B cell (primary cell): ENCODE results near the gene CFAP20DC. TPM values are rescaled to one million over a fixed set of nuclear protein-coding genes. Genes with fewer than 3 reads are reported as not detected.
"Not testable (repeated sequence)": the region's sequence is repeated elsewhere in the genome, so short reads cannot be mapped to it uniquely, and the experiment has no call there.

Experiments used
- ATAC-seq: fragments of 200-7000 bp; cut with Tn5 transposase; one replicate; pipeline ENCODE4 v1.10.0; 2021; ENCODE audit warnings: low read depth, mild to moderate bottlenecking, moderate number of reproducible peaks, moderate library complexity
- CTCF ChIA-PET: fragments of 350-600 bp; sonication (Branson Sonifier 250); formaldehyde crosslinking; loops from one replicate; lab custom pipeline; 2021; ENCODE audit warnings: antibody characterized with exemption, inconsistent platforms; lab: Charles Lee
- POLR2A ChIA-PET: fragments of 350-600 bp; sonication (Branson Sonifier 250); formaldehyde crosslinking; loops from one replicate; lab custom pipeline; 2021; ENCODE audit warnings: antibody characterized with exemption; lab: Charles Lee
- DNase-seq: peaks from one replicate; pipeline ENCODE4 v3.0.0; 2013
- H2AFZ ChIP-seq: 2 replicates; pipeline ENCODE4 v1.6.1; 2012; ENCODE audit warnings: mild to moderate bottlenecking, low read depth, low read length; ENCODE audit not compliant: insufficient read depth, poor library complexity, severe bottlenecking
- H3K27ac ChIP-seq, 2 donors: 1 replicate in 1 of 2; 2 replicates in 1 of 2; pipeline ENCODE4 v1.5.1; 2012 to 2013; ENCODE audit warnings: low read length in 2 of 2, mild to moderate bottlenecking in 2 of 2, moderate library complexity in 1 of 2
- H3K27me3 ChIP-seq, 4 experiments: fragments of 200-600 bp in 1 of 4; sonication (generic) in 1 of 4; replicated peaks in 1 of 4; 1 replicate in 2 of 4; 2 replicates in 2 of 4; pipeline versions ENCODE4 v1.6.1 to v1.7.0; 2013 to 2016; ENCODE audit warnings: low read length in 3 of 4, mild to moderate bottlenecking in 2 of 4, mixed read lengths in 1 of 4, moderate library complexity in 1 of 4; ENCODE audit not compliant: insufficient read depth in 4 of 4, control insufficient read depth in 3 of 4; ENCODE audit errors: control extremely low read depth in 1 of 4
- H3K36me3 ChIP-seq, 2 experiments: replicated peaks in 1 of 2; 1 replicate in 1 of 2; 2 replicates in 1 of 2; pipeline versions ENCODE4 v1.6.1 to v1.7.1; 2013; ENCODE audit warnings: low read length in 1 of 2; ENCODE audit not compliant: insufficient read depth in 2 of 2, control insufficient read depth in 1 of 2; ENCODE audit errors: control extremely low read depth in 1 of 2, extremely low read depth in 1 of 2
- H3K4me1 ChIP-seq, 2 donors: fragments of 200-600 bp in 1 of 2; sonication (generic) in 1 of 2; 1 replicate in 1 of 2; 2 replicates in 1 of 2; pipeline versions ENCODE4 v1.5.1 to v1.6.1; 2013 to 2017; ENCODE audit warnings: low read length in 2 of 2; ENCODE audit not compliant: control insufficient read depth in 2 of 2, insufficient read depth in 2 of 2
- H3K4me2 ChIP-seq: replicated peaks from 2 replicates; pipeline ENCODE3; 2012; ENCODE audit warnings: mild to moderate bottlenecking, low read depth, low read length; ENCODE audit not compliant: poor library complexity, severe bottlenecking
- H3K4me3 ChIP-seq, 5 experiments: fragments of 200-600 bp in 1 of 5; sonication (generic) in 1 of 5; 1 replicate in 3 of 5; 2 replicates in 2 of 5; pipeline versions ENCODE4 v1.5.1 to v1.7.0; 2011 to 2016; ENCODE audit warnings: low read length in 4 of 5, mild to moderate bottlenecking in 4 of 5, low read depth in 2 of 5, control low read depth in 1 of 5, moderate library complexity in 1 of 5; ENCODE audit not compliant: insufficient read depth in 1 of 5; ENCODE audit errors: control extremely low read depth in 1 of 5, extremely low read depth in 1 of 5
- H3K79me2 ChIP-seq: fragments of 200-600 bp; sonication (generic); one replicate; pipeline ENCODE4 v1.6.0; 2016; ENCODE audit warnings: low read length; ENCODE audit not compliant: control insufficient read depth, insufficient read depth
- H3K9ac ChIP-seq: fragments of 200-600 bp; sonication (generic); 2 replicates; pipeline ENCODE4 v1.6.1; 2017; ENCODE audit warnings: mild to moderate bottlenecking, low read length, moderate library complexity
- H3K9me3 ChIP-seq, 3 donors: one replicate each; pipeline versions ENCODE4 v1.6.1 to v1.7.1; 2013; ENCODE audit warnings: low read length in 2 of 3; ENCODE audit not compliant: control insufficient read depth in 2 of 3, insufficient read depth in 1 of 3; ENCODE audit errors: control extremely low read depth in 1 of 3
- H4K20me1 ChIP-seq: 2 replicates; pipeline ENCODE4 v1.6.0; 2012; ENCODE audit warnings: mild to moderate bottlenecking, low read length; ENCODE audit not compliant: insufficient read depth, control insufficient read depth, poor library complexity, severe bottlenecking
- H3K27ac Mint-ChIP-seq: one replicate; pipeline ENCODE4 v1.8.0; 2021; ENCODE audit warnings: mixed read lengths
- H3K27me3 Mint-ChIP-seq: one replicate; pipeline ENCODE4 v1.8.0; 2021; ENCODE audit warnings: mixed read lengths
- H3K4me1 Mint-ChIP-seq: one replicate; pipeline ENCODE4 v1.8.0; 2021; ENCODE audit warnings: mixed read lengths
- H3K4me3 Mint-ChIP-seq: one replicate; pipeline ENCODE4 v1.8.0; 2021; ENCODE audit warnings: mixed read lengths
- H3K9me3 Mint-ChIP-seq: one replicate; pipeline ENCODE4 v1.8.0; 2022; ENCODE audit warnings: mixed read lengths; ENCODE audit not compliant: insufficient read depth
- EZH2 ChIP-seq: IDR thresholded peaks from 2 replicates; pipeline ENCODE4 v1.6.1; 2012; ENCODE audit warnings: borderline replicate concordance, low read depth, mild to moderate bottlenecking, moderate library complexity, low read length; ENCODE audit not compliant: insufficient read depth, poor library complexity, severe bottlenecking
- WGBS: methylation state at CpG from one replicate; pipeline ENCODE4 v1.1.5; 2013; ENCODE audit warnings: missing lambda C conversion rate; ENCODE audit not compliant: insufficient coverage; 5-methylcytosine and 5-hydroxymethylcytosine counted together
- intact Hi-C: fragments of 100-400 bp; cut with micrococcal nuclease; formaldehyde crosslinking; loops from one replicate; pipeline ENCODE4 v1.10.0; 2022
- polyA plus RNA-seq: library from polyadenylated mRNA; depleted of rRNA; stranded (reverse); fragments of >200 nt; gene quantifications from 2 replicates; pipeline ENCODE4 v1.2.3, GENCODE V29; 2012
- total RNA-seq, 2 donors: library from RNA; stranded (reverse); fragments of 120-200 nt in 1 of 2; gene quantifications; 1 replicate in 1 of 2; 2 replicates in 1 of 2; pipeline versions ENCODE4 v1.2.3 to v1.2.4, GENCODE V29; 2013 to 2022
- TF ChIP-seq, protein P1 (sequence below): fragments of 200-600 bp; IDR thresholded peaks from one replicate; pipeline ENCODE4 v1.8.0; 2022; ENCODE audit warnings: antibody characterized with exemption, mild to moderate bottlenecking

The CFAP20DC gene
- total and polyA plus RNA-seq, 2 donors (not counting 1 experiment from before 2014, with no cell fraction given) = 0.27 to 1.2 TPM

DNA sequence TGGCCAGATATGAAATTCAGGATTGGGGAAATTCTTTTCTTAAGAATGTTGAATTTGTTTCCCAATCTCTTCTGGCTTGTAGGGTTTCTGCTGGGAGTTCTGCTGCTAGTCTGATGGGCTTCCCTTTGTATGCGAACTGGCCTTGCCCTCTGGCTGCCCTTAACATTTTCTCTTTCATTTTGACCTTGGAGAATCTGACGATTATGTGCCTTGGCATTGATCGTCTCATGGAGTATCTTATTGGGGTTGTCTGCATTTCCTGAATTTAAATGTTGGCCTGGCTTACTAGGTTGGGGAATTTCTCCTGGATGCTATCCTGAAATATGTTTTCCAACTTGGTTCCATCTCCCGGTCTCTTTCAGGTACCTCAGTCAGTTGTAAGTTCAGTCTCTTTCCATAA is 152.2 kb downstream of the CFAP20DC start:
- no peak for ATAC-seq
- Histone ChIP-seq H3K9me3 (peaks cover 0 to 7% (median 5%) of the 10 kb centered on the region in 3 donors), H3K9ac (no peak overlapping the region), H3K36me3 (no peaks in the 10 kb centered on the region), H3K79me2 (no peaks in the 10 kb centered on the region), H3K4me1 (peaks cover 21 to 31% of the 10 kb centered on the region in 2 donors), H3K4me3 (no peak overlapping the region), H4K20me1 (no peaks in the 10 kb centered on the region), H3K4me2 (no peak overlapping the region), H3K27ac (no peak overlapping the region), H3K27me3 (no peaks in the 10 kb centered on the region), H2AFZ (no peak overlapping the region)
- POLR2A ChIA-PET = no interaction called here
- Mint-ChIP-seq H3K4me3 (no peak overlapping the region), H3K9me3 (peaks cover 9% of the 10 kb centered on the region), H3K27me3 (no peaks in the 10 kb centered on the region), H3K4me1 (peaks cover 36% of the 10 kb centered on the region), H3K27ac (no peak overlapping the region)
- CTCF ChIA-PET = no interaction called here
- WGBS = 79% methylated on average over 3 of the region's 4 CpGs
- TF ChIP-seq, protein P1, sequence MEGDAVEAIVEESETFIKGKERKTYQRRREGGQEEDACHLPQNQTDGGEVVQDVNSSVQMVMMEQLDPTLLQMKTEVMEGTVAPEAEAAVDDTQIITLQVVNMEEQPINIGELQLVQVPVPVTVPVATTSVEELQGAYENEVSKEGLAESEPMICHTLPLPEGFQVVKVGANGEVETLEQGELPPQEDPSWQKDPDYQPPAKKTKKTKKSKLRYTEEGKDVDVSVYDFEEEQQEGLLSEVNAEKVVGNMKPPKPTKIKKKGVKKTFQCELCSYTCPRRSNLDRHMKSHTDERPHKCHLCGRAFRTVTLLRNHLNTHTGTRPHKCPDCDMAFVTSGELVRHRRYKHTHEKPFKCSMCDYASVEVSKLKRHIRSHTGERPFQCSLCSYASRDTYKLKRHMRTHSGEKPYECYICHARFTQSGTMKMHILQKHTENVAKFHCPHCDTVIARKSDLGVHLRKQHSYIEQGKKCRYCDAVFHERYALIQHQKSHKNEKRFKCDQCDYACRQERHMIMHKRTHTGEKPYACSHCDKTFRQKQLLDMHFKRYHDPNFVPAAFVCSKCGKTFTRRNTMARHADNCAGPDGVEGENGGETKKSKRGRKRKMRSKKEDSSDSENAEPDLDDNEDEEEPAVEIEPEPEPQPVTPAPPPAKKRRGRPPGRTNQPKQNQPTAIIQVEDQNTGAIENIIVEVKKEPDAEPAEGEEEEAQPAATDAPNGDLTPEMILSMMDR = no peak
- no peak for TF ChIP-seq EZH2
- intact Hi-C loops = no loop called here
- DNase-seq = no peak

DNA sequence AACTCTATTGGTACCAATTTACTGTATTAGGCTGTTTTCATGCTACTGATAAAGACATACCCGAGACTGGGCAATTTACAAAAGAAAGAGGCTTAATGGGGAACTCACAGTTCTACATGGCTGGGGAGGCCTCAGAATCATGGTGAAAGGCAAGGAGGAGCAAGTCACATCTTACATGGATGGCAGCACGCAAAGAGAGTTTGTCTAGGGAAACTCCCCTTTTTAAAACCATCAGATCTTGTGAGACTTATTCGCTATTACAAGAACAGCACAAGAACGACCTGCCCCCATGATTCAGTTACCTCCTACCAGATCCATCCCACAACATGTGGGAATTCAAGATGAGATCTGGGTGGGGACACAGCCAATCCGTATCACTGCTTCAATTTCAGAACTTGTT is 154.1 kb downstream of the CFAP20DC start:
- H3K27ac ChIP-seq, H2AFZ ChIP-seq, H3K9me3 ChIP-seq, DNase-seq, H3K4me3 Mint-ChIP-seq, H3K9me3 Mint-ChIP-seq, H3K27me3 ChIP-seq, H3K27ac Mint-ChIP-seq, H4K20me1 ChIP-seq, H3K9ac ChIP-seq, POLR2A ChIA-PET, CTCF ChIA-PET, H3K4me3 ChIP-seq, intact Hi-C loops, ATAC-seq, H3K79me2 ChIP-seq, H3K4me2 ChIP-seq, H3K27me3 Mint-ChIP-seq, H3K36me3 ChIP-seq: not testable (repeated sequence)
- peaks cover 21 to 31% of the 10 kb centered on the region in 2 donors for H3K4me1 ChIP-seq
- WGBS = 94% methylated on average over 2 of the region's 5 CpGs
- H3K4me1 Mint-ChIP-seq = peaks cover 37% of the 10 kb centered on the region

DNA sequence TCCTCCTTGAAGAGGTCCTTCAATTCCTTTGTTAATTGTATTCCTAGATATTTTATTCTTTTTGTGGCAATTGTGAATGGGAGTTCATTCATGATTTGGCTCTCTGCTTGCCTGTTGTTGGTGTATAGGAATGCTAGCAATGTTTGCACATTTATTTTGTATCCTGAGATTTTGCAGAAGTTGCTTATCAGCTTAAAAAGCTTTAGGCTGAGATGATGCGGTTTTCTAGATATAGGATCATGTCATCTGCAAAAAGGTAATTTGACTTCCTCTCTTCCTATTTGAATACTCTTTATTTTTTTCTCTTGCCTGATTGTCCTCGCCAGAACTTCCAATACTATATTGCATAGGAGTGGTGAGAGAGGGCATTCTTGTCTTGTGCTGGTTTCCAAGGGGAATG is 157.3 kb downstream of the CFAP20DC start:
- H2AFZ ChIP-seq, POLR2A ChIA-PET, ATAC-seq, H3K4me1 ChIP-seq, H3K9me3 Mint-ChIP-seq, H3K9ac ChIP-seq, intact Hi-C loops, H3K36me3 ChIP-seq, H3K4me2 ChIP-seq, H3K27ac ChIP-seq, H3K4me1 Mint-ChIP-seq, H3K4me3 ChIP-seq, H3K79me2 ChIP-seq, H3K4me3 Mint-ChIP-seq, CTCF ChIA-PET, H3K27me3 Mint-ChIP-seq, H3K27ac Mint-ChIP-seq, H4K20me1 ChIP-seq, DNase-seq, H3K27me3 ChIP-seq, H3K9me3 ChIP-seq: not testable (repeated sequence)
- WGBS = no CpG with 5 or more reads among the region's 2 CpGs
